ENCODE measurements around the gene ARHGEF25. TPM values are rescaled to one million over a fixed set of nuclear protein-coding genes. Genes with fewer than 3 reads are reported as not detected.
"Not testable (repeated sequence)": the region's sequence is repeated elsewhere in the genome, so short reads cannot be mapped to it uniquely, and the experiment has no call there.

The ARHGEF25 gene
- total RNA-seq, 1 donor from 2014 or later: 0.68 TPM

DNA sequence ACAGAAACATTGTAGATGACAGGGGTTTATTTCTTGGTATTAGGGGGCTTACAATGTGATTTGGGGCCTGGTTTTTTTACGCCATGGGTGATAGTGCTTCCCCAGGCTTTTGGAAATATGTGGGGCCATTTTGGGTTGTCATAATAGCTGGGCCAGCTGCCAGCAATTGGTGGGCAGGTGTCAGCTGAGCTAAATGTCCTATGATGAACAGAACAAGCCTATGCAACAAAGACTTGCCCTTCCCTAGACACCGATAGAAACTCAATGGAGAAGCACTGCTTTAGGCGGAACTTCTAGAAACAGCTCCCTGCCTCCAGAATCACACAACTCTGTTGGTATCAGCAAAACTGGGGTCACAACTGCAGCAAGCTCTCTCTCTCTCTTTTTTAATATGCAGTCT lies 26.9 kb downstream of the ARHGEF25 start:
- DNase-seq: no peak

DNA sequence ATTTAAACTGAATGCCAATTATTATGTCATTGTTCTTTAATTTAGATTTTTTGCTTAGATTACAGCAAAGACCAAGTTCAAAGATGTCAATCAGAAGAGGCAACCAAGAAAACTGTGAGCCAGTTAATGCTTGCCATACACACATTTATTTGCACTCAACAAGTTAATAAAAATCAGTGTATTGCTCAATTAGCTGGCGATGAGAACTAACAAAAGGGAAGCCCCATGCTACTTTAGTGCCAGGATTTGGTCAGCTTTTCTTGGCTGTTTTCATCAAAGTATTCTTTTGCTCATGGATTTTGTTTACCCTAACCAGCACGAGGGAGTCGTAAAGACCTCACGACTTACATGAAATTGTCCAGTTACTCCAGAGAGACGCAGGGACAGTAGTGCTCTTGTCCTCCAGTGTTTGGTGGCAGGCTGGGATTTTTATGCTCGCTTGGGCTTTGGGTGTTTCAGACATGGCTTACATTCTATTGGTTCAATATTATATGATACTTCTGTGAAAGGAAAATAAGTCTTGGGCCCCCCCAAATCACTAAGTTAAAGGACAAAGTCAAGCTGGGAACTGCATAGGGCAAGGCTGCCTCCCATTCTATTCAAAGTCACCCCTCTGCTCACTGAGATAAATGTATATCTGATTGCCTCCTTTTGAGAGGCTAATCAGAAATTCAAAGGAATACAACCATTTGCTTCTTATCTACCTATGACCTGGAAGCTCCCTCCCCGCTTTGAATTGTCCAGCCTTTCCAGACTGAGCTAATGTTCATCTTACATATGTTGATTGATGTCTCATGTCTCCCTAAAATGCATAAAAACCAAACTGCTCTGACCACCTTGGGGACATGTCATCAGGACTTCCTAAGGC lies 29.2 kb downstream of the ARHGEF25 start:
- no peak for DNase-seq

DNA sequence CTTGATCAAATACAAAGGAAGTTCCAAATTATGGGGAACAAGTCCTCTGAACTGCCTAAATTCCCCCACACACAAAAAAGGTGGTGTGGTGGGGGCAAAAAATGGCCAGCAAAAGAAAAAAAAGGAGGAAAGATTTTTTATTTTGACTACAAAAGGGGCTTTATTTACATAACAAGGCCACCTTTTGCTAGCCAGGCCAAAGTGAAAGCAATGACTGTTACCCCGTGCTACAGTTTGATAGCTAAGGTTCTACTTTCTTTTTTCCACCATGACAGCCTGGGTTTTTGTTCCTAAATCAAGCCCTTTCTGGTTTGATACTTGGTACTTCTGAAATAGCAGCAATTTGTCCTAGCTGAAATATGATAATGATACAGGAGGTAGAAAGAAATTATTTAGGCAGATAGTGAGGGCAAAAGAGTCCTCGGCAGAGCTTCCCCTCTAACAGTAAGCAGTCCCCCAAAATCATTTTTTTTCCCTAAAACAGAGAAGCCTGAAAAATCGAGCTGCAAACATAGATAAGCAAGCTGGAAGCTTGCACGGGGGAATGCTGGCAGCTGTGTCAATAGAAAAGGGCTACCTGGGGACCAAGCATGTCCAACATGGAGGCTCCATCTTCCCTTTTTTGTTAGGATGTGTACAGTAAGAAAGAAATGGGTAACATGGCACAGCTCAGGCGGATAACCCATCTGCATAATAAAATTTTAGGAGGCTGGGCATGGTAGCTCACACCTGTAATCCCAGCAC lies 30.6 kb downstream of the ARHGEF25 start:
- no peak for DNase-seq

DNA sequence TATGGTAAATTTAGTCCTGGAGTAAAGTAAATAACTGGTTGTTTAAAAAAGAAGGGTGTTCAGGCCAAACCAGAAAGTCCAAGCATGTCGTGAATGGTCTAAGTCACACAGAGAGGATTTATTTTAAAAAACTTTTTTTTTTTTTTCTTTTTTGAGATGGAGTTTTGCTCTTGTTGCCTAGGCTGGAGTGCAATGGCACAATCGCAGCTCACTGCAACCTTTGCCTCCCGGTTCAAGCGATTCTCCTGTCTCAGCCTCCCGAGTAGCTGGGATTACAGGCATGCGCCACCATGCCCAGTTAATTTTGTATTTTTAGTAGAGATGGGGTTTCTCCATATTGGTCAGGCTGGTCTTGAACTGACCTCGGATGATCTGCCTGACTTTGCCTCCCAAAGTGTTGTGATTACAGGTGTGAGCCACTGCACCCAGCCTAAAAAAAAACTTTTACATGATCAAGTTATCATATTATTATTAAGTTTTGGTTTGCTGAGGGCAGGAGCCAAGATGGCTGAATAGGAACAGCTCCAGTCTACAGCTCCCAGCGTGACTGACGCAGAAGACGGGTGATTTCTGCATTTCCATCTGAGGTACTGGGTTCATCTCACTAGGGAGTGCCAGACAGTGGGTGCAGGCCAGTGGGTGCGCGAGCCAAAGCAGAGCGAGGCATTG lies 34.9 kb downstream of the ARHGEF25 start:
- DNase-seq: peak; percentile 37

DNA sequence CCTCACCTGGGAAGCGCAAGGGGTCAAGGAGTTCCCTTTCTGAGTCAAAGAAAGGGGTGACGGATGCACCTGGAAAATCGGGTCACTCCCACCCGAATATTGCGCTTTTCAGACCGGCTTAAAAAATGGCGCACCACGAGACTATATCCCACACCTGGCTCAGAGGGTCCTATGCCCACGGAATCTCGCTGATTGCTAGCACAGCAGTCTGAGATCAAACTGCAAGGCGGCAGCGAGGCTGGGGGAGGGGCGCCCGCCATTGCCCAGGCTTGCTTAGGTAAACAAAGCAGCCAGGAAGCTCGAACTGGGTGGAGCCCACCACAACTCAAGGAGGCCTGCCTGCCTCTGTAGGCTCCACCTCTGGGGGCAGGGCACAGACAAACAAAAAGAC lies 35.4 kb downstream of the ARHGEF25 start:
- DNase-seq: not testable (repeated sequence)

DNA sequence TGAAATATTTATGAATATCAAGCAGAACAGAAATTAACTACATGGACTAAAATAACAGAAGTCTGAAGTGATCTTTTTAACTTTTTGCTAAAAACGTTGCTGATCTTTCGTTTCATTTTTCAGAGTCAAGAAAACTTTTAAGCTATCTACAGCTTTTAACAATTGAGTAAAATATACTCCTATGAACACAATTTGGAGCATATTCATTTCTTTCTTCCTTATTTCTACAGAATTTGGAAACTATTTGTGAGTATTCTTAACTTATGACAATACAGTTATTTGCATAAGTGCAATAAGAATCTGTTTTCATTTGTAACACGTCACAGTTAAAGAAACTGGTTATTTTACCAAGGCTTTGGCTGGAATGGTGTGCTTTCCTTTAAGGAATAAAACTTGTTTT lies 42.8 kb downstream of the ARHGEF25 start:
- DNase-seq: no peak

DNA sequence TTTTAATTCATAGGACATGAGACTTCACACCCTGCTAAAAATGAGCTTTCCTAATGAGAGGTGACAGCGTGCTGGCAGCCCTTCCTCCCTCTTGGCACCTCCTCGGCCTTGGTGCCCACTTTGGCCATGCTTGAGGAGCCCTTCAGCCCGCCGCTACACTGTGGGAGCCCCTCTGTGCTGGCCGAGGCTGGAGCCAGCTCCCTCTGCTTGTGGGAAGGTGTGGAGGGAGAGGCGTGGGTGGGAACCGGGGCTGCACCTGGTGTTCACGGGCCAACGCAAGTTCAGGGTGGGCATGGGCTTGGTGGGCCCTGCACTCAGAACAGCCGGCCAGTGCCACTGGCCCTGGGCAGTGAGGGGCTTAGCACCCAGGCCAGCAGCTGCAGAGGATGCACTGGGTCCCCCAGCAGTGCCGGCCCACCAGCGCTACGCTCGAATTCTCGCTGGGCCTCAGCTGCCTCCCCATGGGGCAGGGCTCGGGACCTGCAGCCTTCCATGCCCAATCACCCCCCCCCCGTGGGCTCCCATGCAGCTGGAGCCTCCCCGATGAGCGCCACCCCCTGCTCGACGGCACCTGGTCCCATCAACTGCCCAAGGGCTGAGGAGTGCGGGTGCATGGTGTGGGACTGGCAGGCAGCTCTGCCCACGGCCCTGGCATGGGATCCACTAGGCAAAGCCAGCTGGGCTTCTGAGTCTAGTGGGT lies 44.5 kb downstream of the ARHGEF25 start:
- no peak for DNase-seq

DNA sequence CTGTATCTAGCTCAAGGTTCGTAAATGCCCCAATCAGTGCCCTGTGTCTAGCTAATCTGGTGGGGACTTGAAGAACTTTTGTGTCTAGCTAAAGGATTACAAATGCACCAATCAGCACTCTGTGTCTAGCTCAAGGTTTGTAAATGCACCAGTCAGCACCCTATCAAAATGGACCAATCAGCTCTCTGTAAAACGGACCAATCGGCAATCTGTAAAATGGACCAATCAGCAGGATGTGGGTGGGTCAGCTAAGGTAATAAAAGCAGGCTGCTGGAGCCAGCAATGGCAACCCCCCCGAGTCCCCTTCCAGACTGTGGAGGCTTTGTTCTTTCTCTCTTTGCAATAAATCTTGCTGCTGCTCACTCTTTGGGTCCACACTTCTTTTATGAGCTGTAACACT lies 45.2 kb downstream of the ARHGEF25 start:
- DNase-seq: not testable (repeated sequence)

DNA sequence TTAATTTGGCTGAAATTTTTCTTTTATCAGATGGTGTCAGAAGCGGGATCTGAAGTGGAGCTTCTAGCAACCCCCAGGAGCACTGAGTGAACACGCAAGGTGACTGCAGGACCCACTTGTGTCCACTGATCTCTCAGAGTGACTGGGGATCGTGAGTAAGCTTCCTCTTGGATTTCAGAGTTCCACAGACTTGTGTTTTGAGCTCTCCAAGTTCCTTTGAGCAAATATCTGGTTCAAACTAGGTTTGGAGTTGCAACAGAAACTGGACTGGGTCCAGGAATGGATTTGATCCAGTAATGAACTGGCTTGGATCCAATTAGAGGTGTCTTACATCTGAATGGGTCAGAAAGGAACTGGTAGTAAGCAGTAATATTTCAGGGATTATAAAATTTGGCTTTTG lies 46.5 kb downstream of the ARHGEF25 start:
- no peak for DNase-seq

DNA sequence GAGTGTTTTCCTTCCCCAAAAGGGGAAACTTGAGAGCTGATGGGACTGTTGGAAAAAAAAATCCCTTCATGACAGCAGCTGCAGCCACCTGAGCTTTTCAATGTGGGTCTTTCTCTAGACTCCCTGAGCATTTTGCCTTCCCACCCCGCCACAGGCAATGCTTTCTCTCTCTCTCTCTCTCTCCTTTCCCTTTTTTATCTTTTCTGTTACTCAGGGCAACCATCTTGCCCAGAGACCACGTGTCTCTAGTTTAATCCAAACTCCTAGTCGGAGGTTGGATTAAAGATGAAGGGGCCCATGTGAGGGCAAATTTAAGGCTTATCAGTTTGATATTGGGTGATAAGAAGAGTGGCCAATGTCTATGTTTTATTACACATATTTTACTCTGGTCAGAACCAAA lies 47.7 kb downstream of the ARHGEF25 start:
- no peak for DNase-seq

DNA sequence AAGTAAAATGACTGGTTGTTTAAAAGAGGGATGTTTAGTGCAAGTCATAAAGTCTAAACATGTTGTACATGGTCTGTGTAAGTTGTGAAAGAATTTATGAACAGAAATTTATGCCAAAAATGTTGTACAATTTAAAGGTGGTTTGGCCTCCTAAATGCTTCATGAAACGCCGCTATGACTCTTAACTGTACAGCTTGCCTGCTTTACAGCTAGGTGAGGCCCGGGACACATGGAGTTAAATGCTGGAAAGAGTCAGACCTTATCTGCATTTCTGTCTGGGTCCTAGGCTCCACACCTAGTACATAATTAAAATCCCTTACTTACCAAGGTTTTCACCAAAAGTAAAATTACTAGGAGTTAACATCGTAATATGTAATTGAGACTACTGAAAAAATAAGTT lies 50.1 kb downstream of the ARHGEF25 start:
- DNase-seq: no peak

DNA sequence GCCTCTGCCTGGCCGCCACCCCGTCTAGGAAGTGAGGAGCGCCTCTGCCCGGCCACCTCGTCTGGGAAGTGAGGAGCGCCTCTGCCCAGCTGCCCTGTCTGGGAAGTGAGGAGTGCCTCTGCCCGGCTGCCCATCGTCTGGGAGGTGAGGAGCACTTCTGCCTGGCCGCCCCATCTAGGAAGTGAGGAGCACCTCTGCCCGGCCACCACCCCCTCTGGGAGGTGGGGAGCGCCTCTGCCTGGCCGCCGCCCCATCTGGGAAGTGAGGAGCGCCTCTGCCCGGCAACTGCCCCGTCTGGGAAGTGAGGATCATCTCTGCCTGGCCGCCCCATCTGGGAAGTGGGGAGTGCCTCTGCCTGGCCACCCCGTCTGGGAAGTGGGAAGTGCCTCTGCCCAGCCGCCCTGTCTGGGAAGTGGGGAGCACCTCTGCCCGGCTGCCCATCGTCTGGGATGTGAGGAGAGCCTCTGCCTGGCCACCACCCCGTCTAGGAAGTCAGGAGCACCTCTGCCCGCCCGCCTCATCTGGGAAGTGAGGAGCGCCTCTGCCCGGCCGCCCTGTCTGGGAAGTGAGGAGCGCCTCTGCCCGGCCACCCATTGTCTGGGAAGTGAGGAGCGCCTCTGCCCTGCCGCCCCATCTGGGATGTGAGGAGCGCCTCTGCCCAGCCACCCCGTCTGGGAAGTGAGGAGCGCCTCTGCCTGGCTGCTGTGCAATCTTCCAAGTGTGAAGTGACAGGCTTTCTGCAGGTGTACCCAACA lies 54.0 kb downstream of the ARHGEF25 start:
- DNase-seq: not testable (repeated sequence)

Other genes with a start within 250 kb of the ARHGEF25 start
- 8.8 and 9.8 TPM in 2 replicates for gene R3HDM2, start 180.4 kb upstream of the ARHGEF25 start, total RNA-seq
- not detected in 2 replicates for gene INHBC, start 176.7 kb upstream of the ARHGEF25 start, total RNA-seq
- gene INHBE, start 156.1 kb upstream of the ARHGEF25 start, total RNA-seq: not detected in 2 replicates
- gene GLI1, start 151.7 kb upstream of the ARHGEF25 start, total RNA-seq: 0.17 and 0.47 TPM in 2 replicates
- not detected in 2 replicates for gene ARHGAP9, start 131.6 kb upstream of the ARHGEF25 start, total RNA-seq
- 71.6 and 81.2 TPM in 2 replicates for gene MARS1, start 123.4 kb upstream of the ARHGEF25 start, total RNA-seq
- 7.5 and 11.4 TPM in 2 replicates for gene DDIT3, start 90.9 kb upstream of the ARHGEF25 start, total RNA-seq
- 12.8 and 17.0 TPM in 2 replicates for gene MBD6, start 88.6 kb upstream of the ARHGEF25 start, total RNA-seq
- gene DCTN2, start 64.2 kb upstream of the ARHGEF25 start, total RNA-seq: 109 and 113 TPM in 2 replicates
- gene KIF5A, start 61.4 kb upstream of the ARHGEF25 start, total RNA-seq: 0.09 and 0.17 TPM in 2 replicates
- 10.2 and 15.4 TPM in 2 replicates for gene PIP4K2C, start 20.2 kb upstream of the ARHGEF25 start, total RNA-seq
- 1.9 and 2.4 TPM in 2 replicates for gene DTX3, start 6.6 kb upstream of the ARHGEF25 start, total RNA-seq
- 0.14 TPM in 1 of 2 replicates, not detected in the other for gene B4GALNT1, start 21.8 kb downstream of the ARHGEF25 start, total RNA-seq
- gene OS9, start 82.7 kb downstream of the ARHGEF25 start, total RNA-seq: 284 and 481 TPM in 2 replicates
- under 0.01 and 0.19 TPM in 2 replicates for gene AGAP2, start 127.3 kb downstream of the ARHGEF25 start, total RNA-seq
- 29.7 and 72.0 TPM in 2 replicates for gene TSPAN31, start 133.6 kb downstream of the ARHGEF25 start, total RNA-seq
- gene CDK4, start 140.9 kb downstream of the ARHGEF25 start, total RNA-seq: 147 and 154 TPM in 2 replicates
- gene MARCHF9, start 143.7 kb downstream of the ARHGEF25 start, total RNA-seq: 3.4 and 4.1 TPM in 2 replicates
- gene CYP27B1, start 155.6 kb downstream of the ARHGEF25 start, total RNA-seq: 0.17 and 0.47 TPM in 2 replicates
- 3.6 and 3.7 TPM in 2 replicates for gene METTL1, start 160.7 kb downstream of the ARHGEF25 start, total RNA-seq
- gene EEF1AKMT3, start 161.2 kb downstream of the ARHGEF25 start, total RNA-seq: 3.3 and 4.3 TPM in 2 replicates
- 23.0 and 27.5 TPM in 2 replicates for gene TSFM, start 171.4 kb downstream of the ARHGEF25 start, total RNA-seq
- gene AVIL, start 207.3 kb downstream of the ARHGEF25 start, total RNA-seq: 2.7 and 4.4 TPM in 2 replicates
- gene CTDSP2, start 235.3 kb downstream of the ARHGEF25 start, total RNA-seq: 85.4 and 140 TPM in 2 replicates